ENCODE results near the gene POTEB2. TPM values are rescaled to one million over a fixed set of nuclear protein-coding genes. Genes with fewer than 3 reads are reported as not detected.

POTEB2 gene
- not detected in 2 replicates for total RNA-seq

DNA sequence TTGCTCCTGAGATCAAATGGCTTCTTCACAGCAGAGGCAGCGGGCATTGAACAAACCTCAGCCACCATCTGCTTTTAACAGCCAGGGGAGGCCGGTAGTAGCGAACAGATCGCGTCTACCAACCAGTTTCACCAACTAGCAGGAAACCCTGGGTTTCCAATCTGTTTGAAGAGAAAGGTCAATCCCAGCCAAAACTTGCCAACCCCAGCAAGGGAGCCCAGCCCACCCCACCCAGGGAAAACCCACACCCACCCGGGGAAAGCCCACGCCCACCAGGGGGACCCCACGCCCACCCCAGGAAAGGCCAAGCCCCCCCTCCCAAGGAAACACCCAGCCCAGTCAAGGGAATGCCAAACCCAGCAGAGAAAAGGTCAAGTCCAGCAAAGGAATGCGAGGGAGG lies at the start of gene POTEB2:
TSS of gene POTEB2 (minus strand) at position 101 of the 400 bp plus-strand sequence. CDS start at position 68, 33 bp downstream.

